K562 (cell line): Measurements from ENCODE around the gene LLPH. TPM values are rescaled to one million over a fixed set of nuclear protein-coding genes. Genes with fewer than 3 reads are reported as not detected.
A peak's percentile ranks its signal among the peaks of the same experiment; 100 is the strongest.

Source experiments
- ATAC-seq: fragments of 200-7000 bp; cut with Tn5 transposase; 3 replicates; pipeline ENCODE4 v1.9.1; 2020; ENCODE audit warnings: moderate library complexity
- BruUV-seq: library from RNA; stranded (reverse); fragments of 400-500 nt; replicated peaks from 2 replicates; lab custom pipeline; 2021; lab: Mats Ljungman, UMichigan
- CTCF ChIA-PET: fragments of 300-600 bp; formaldehyde crosslinking; extraction: SDS; loops from one replicate; lab custom pipeline; 2021; ENCODE audit warnings: low intra/inter-chr PET ratio; lab: Yijun Ruan, JAX
- POLR2A ChIA-PET: fragments of 300-600, 350-650 bp; sonication (Branson Sonifier 250); formaldehyde crosslinking; extraction: SDS; loops from one replicate; lab custom pipeline; 2021; ENCODE audit warnings: antibody characterized with exemption, inconsistent platforms; lab: Yijun Ruan, JAX
- DNase-seq, 4 experiments: peaks; one replicate each; pipeline versions ENCODE4 v3.0.0 to v3.0.0-alpha.2; 2011 to 2018; ENCODE audit warnings: low spot score in 3 of 4, mixed read lengths in 3 of 4; ENCODE audit errors: extremely low read depth in 1 of 4
- FAIRE-seq: peaks from 2 replicates; lab custom pipeline; 2011; peaks lifted over from hg19 to GRCh38; lab: Jason Lieb, UNC
- H2AFZ ChIP-seq: 2 replicates; pipeline ENCODE4 v1.6.0; 2011; ENCODE audit warnings: low read depth, low read length, control low read depth, inconsistent platforms
- H3K27ac ChIP-seq: fragments of 200-600 bp; 3 replicates; pipeline ENCODE4 v1.8.0; 2011; ENCODE audit warnings: low read depth, mild to moderate bottlenecking, control low read depth, inconsistent platforms, low read length, moderate library complexity, mixed read lengths; ENCODE audit errors: extremely low read depth
- H3K27me3 ChIP-seq, 2 experiments: fragments of 300-600 bp in 1 of 2; 2 replicates in 1 of 2; 3 replicates in 1 of 2; pipeline versions ENCODE4 v1.6.0 to v1.8.0; 2011; ENCODE audit warnings: inconsistent platforms in 2 of 2, low read length in 2 of 2, mild to moderate bottlenecking in 1 of 2, mixed read lengths in 1 of 2, moderate library complexity in 1 of 2; ENCODE audit not compliant: control insufficient read depth in 2 of 2, insufficient read depth in 2 of 2
- H3K36me3 ChIP-seq: fragments of 300-600 bp; 3 replicates; pipeline ENCODE4 v1.8.0; 2011; ENCODE audit warnings: mild to moderate bottlenecking, low read length, inconsistent platforms; ENCODE audit not compliant: control insufficient read depth, insufficient read depth
- H3K4me1 ChIP-seq, 2 experiments: fragments of 200-600 bp in 1 of 2; replicated peaks in 1 of 2; 2 replicates in 1 of 2; 3 replicates in 1 of 2; pipeline versions ENCODE4 v1.5.1 to v1.8.0; 2011; ENCODE audit warnings: inconsistent platforms in 2 of 2, low read length in 2 of 2, mild to moderate bottlenecking in 1 of 2, mixed read lengths in 1 of 2, moderate library complexity in 1 of 2; ENCODE audit not compliant: control insufficient read depth in 2 of 2, insufficient read depth in 2 of 2
- H3K4me2 ChIP-seq: 2 replicates; pipeline ENCODE4 v1.6.1; 2011; ENCODE audit warnings: low read length, control low read depth, inconsistent platforms, mixed read lengths; ENCODE audit not compliant: insufficient read depth
- H3K4me3 ChIP-seq: fragments of 200-600 bp; sonication (generic), shearing (Covaris generic); 2 replicates; pipeline ENCODE4 v1.5.1; 2016; ENCODE audit warnings: control low read depth, inconsistent platforms
- H3K79me2 ChIP-seq: fragments of 200-600 bp; 3 replicates; pipeline ENCODE4 v1.8.0; 2011; ENCODE audit warnings: low read length, inconsistent platforms; ENCODE audit not compliant: control insufficient read depth, insufficient read depth
- H3K9ac ChIP-seq, 2 experiments: 2 replicates each; pipeline versions ENCODE4 v1.6.0 to v1.6.1; 2011; ENCODE audit warnings: low read depth in 2 of 2, low read length in 2 of 2, control low read depth in 1 of 2, inconsistent platforms in 1 of 2, mild to moderate bottlenecking in 1 of 2, mixed read lengths in 1 of 2; ENCODE audit not compliant: insufficient read depth in 1 of 2
- H3K9me1 ChIP-seq: one replicate; pipeline ENCODE4 v1.6.0; 2011; ENCODE audit warnings: inconsistent platforms, mild to moderate bottlenecking, low read length, moderate library complexity; ENCODE audit not compliant: control insufficient read depth, insufficient read depth
- H3K9me3 ChIP-seq: replicated peaks from 2 replicates; pipeline ENCODE4 v1.5.1; 2011; ENCODE audit warnings: low read depth, low read length, inconsistent platforms; ENCODE audit not compliant: control insufficient read depth, insufficient read depth
- H4K20me1 ChIP-seq: replicated peaks from 2 replicates; pipeline ENCODE4 v1.6.1; 2011; ENCODE audit warnings: low read length, inconsistent platforms, mixed read lengths; ENCODE audit not compliant: control insufficient read depth, insufficient read depth
- ASH1L ChIP-seq: fragments of 450-650 bp; IDR thresholded peaks from 2 replicates; pipeline ENCODE4 v1.6.1; 2018; ENCODE audit warnings: borderline replicate concordance, mild to moderate bottlenecking, low read depth; ENCODE audit not compliant: partially characterized antibody
- ATF1 ChIP-seq, 2 experiments: fragments of 450-650 bp in 1 of 2; IDR thresholded peaks; 2 replicates each; pipeline ENCODE4 v1.6.1; 2016; ENCODE audit warnings: missing compliant biosample characterization in 1 of 2, missing genetic modification characterization in 1 of 2
- CBX3 ChIP-seq, 2 experiments: IDR thresholded peaks; 1 replicate in 1 of 2; 2 replicates in 1 of 2; pipeline ENCODE4 v1.6.1; 2012; ENCODE audit warnings: inconsistent platforms in 2 of 2, low read length in 2 of 2, borderline replicate concordance in 1 of 2, control low read depth in 1 of 2
- FOXK1 ChIP-seq: sonication (generic); formaldehyde crosslinking; IDR thresholded peaks from 2 replicates; pipeline ENCODE4 v1.8.0; 2022; ENCODE audit warnings: missing genetic modification reagents, mild to moderate bottlenecking, borderline replicate concordance
- L3MBTL2 ChIP-seq: fragments of 450-650 bp; IDR thresholded peaks from 2 replicates; pipeline ENCODE4 v1.6.1; 2016; ENCODE audit warnings: mild to moderate bottlenecking, moderate library complexity
- NCOA6 ChIP-seq: fragments of 450-650 bp; IDR thresholded peaks from 2 replicates; pipeline ENCODE4 v1.6.1; 2017; ENCODE audit warnings: mild to moderate bottlenecking
- ZNF316 ChIP-seq: fragments of 450-650 bp; IDR thresholded peaks from 2 replicates; pipeline ENCODE4 v1.6.1; 2016
- WGBS: fragments of 100-300 bp; shearing (Covaris generic); methylation state at CpG from one replicate; pipeline ENCODE4 v1.1.6; 2016; ENCODE audit warnings: low coverage, mixed read lengths; ENCODE audit not compliant: insufficient coverage; ENCODE audit errors: missing lambda C conversion rate; 5-methylcytosine and 5-hydroxymethylcytosine counted together
- in situ Hi-C: fragments of 300-500 bp; cut with MboI; formaldehyde crosslinking; loops from 4 replicates; pipeline ENCODE4 v1.15.0; 2018; ENCODE audit warnings: inconsistent platforms, mixed read lengths
- intact Hi-C: fragments of 100-400 bp; cut with micrococcal nuclease; formaldehyde crosslinking; loops from 2 replicates; pipeline ENCODE4 v1.14.2; 2022
- polyA plus RNA-seq, 8 experiments: library from polyadenylated mRNA; depleted of rRNA in 4 of 8; stranded (reverse) in 5 of 8; unstranded in 3 of 8; fragments of >200 nt; fragmentation: Nextera tagmentation in 2 of 8; fragmentation: Illumina TruSeq in 1 of 8; extraction: Ambion mirVana in 2 of 8; extraction: Trizol in 1 of 8; gene quantifications; 2 replicates each; pipeline versions ENCODE4 v1.2.1 to v1.2.3, GENCODE V29; 2011 to 2014; ENCODE audit warnings: inconsistent platforms in 1 of 8, missing spikeins in 1 of 8
- total RNA-seq, 7 experiments: library from RNA; depleted of rRNA in 6 of 7; stranded (reverse); fragments of >200 nt in 6 of 7; fragmentation: Illumina TruSeq in 2 of 7; extraction: Trizol in 2 of 7; gene quantifications; 2 replicates each; pipeline versions ENCODE4 v1.2.1 to v1.2.3, GENCODE V29; 2011 to 2021; ENCODE audit warnings: low replicate concordance in 1 of 7
- TF ChIP-seq, protein P1 (sequence below): sonication (generic); formaldehyde crosslinking; IDR thresholded peaks from 2 replicates; pipeline ENCODE4 v1.8.1; 2023; ENCODE audit warnings: mild to moderate bottlenecking, missing genetic modification reagents

LLPH gene
- total and polyA plus RNA-seq, 9 of the 15 experiments (the other 6 are each of a cell fraction or from before 2014, with no cell fraction given), result 19.1 to 87.3 (median 59.6) TPM

GRCh38 chr12:66131067-66131688, 628 bp upstream of the LLPH start:
- ChIA-PET CTCF (no interaction called here), POLR2A (interaction anchor here (0.5 to 2.1 kb wide), 15 partner anchors 9 to 1296 kb away, joined by 3 to 9 read pairs (median 4); no protein-coding TSS in a partner anchor)
- ATAC-seq (peak; percentile 53), FAIRE-seq (peak; percentile 32), DNase-seq (peak in 1 of 4 experiments; percentile 13)
- Histone ChIP-seq H2AFZ (peak overlapping the region; percentile 96), H3K27ac (peak overlapping the region; percentile 85), H3K9ac (peak overlapping the region; percentile 86 to 96), H3K36me3 (peaks cover 33% of the 10 kb centered on the region), H3K4me3 (peak overlapping the region; percentile 92), H4K20me1 (no peaks in the 10 kb centered on the region), H3K9me3 (no peaks in the 10 kb centered on the region), H3K4me1 (peaks cover 4 to 6% of the 10 kb centered on the region in 2 experiments; a peak in 2 of 5 replicates), H3K4me2 (peak overlapping the region; percentile 98), H3K79me2 (peaks cover 58% of the 10 kb centered on the region), H3K9me1 (no peaks in the 10 kb centered on the region), H3K27me3 (no peaks in the 10 kb centered on the region)
- TF ChIP-seq ASH1L, result no peak
- TF ChIP-seq ZNF316, result peak; percentile 65
- 0 out of 2 replicates have a peak, but pooled peaks have one; percentile 5 for TF ChIP-seq L3MBTL2
- 0 out of 2 replicates have a peak, but pooled peaks have one; percentile 78 for TF ChIP-seq FOXK1 (CRISPR knock-in tag)
- no peak for TF ChIP-seq NCOA6
- no peak for TF ChIP-seq ATF1 (CRISPR knock-in tag; IDR thresholded peaks at IDR 0.05)
- peak; percentile 60 for TF ChIP-seq ATF1 (tag; IDR thresholded peaks at IDR 0.05)
- TF ChIP-seq, protein P1, sequence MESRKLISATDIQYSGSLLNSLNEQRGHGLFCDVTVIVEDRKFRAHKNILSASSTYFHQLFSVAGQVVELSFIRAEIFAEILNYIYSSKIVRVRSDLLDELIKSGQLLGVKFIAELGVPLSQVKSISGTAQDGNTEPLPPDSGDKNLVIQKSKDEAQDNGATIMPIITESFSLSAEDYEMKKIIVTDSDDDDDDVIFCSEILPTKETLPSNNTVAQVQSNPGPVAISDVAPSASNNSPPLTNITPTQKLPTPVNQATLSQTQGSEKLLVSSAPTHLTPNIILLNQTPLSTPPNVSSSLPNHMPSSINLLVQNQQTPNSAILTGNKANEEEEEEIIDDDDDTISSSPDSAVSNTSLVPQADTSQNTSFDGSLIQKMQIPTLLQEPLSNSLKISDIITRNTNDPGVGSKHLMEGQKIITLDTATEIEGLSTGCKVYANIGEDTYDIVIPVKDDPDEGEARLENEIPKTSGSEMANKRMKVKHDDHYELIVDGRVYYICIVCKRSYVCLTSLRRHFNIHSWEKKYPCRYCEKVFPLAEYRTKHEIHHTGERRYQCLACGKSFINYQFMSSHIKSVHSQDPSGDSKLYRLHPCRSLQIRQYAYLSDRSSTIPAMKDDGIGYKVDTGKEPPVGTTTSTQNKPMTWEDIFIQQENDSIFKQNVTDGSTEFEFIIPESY (CRISPR knock-in tag), result 0 out of 2 replicates have a peak, but pooled peaks have one; percentile 3
- no peak for TF ChIP-seq CBX3 (IDR thresholded peaks at IDR 0.05; ENCODE audit: borderline replicate concordance in 1 of 2, low read length in 2 of 2)
- in situ Hi-C loops, result no loop called here
- 0% methylated on average over 11 of the region's 11 CpGs for WGBS
- intact Hi-C loops, result loop anchor here (2.0 kb wide), 1 partner anchor 38 kb away; the partner anchor contains the start of gene TMBIM4
- TSS peak; percentile 80 for BruUV-seq
